Measurements from ENCODE around the gene HES7.

The HES7 gene

GRCh38 chr17:8145811-8146210 lies 21.9 kb upstream of the HES7 start:
- TF ChIP-seq ZFX (IDR thresholded peaks at IDR 0.05; ENCODE audit: borderline replicate concordance) = no peak
- TF ChIP-seq, protein P1, sequence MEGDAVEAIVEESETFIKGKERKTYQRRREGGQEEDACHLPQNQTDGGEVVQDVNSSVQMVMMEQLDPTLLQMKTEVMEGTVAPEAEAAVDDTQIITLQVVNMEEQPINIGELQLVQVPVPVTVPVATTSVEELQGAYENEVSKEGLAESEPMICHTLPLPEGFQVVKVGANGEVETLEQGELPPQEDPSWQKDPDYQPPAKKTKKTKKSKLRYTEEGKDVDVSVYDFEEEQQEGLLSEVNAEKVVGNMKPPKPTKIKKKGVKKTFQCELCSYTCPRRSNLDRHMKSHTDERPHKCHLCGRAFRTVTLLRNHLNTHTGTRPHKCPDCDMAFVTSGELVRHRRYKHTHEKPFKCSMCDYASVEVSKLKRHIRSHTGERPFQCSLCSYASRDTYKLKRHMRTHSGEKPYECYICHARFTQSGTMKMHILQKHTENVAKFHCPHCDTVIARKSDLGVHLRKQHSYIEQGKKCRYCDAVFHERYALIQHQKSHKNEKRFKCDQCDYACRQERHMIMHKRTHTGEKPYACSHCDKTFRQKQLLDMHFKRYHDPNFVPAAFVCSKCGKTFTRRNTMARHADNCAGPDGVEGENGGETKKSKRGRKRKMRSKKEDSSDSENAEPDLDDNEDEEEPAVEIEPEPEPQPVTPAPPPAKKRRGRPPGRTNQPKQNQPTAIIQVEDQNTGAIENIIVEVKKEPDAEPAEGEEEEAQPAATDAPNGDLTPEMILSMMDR (IDR thresholded peaks at IDR 0.05) = no peak
- H3K27ac ChIP-seq = no peak overlapping the region

- no peak for TF ChIP-seq ZFX (IDR thresholded peaks at IDR 0.05; ENCODE audit: borderline replicate concordance)
- H3K27ac ChIP-seq = no peak overlapping the region
Measured at GRCh38 chr17:8144401-8145231, 20.7 kb upstream of the HES7 start.

DNA sequence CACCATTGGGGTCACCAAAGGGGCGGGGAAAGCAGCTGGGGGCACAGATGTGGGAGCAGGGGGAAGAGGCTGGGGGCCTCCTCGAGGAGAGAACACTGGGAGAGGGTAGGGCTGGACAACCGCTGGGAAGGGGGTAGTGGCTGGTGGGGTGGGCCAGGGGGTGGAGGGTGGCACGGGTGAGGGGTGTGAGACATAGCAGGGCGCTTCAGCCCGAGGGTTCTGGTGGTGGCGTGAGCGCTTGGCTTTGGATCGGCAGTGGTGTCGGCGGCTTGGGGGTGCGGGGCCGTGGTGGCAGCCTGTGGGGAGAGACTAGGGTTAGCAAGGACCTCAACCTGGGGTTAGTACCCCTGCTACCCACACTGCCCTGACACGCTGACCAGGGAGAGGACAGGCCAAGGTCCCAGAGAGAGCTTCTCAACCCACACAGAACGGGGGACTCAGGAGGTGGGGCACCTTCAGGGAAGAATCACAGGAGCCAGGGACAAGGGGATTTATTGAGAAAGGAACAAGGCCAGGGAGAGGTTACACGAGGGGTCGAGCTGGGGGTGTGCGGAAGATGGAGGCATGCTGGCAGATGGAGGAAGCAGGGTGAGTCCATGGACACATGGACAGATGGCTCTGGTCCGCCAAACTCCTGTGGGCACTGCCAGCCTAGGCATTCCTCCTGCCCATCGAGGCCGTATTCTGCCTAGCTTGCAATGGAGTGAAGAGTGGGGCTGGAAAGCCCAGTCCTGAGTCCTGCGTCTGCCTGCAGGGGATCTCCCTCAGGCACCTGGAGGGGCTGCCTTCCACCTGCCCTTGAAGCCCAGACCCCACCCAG lies 19.9 kb upstream of the HES7 start:
- TF ChIP-seq, protein P1 (IDR thresholded peaks at IDR 0.05) = no peak
- TF ChIP-seq ZFX (IDR thresholded peaks at IDR 0.05; ENCODE audit: borderline replicate concordance) = no peak
- no peak overlapping the region for H3K27ac ChIP-seq

GRCh38 chr17:8142887-8143580 lies 19.1 kb upstream of the HES7 start:
- TF ChIP-seq ZFX (IDR thresholded peaks at IDR 0.05; ENCODE audit: borderline replicate concordance) = no peak
- TF ChIP-seq, protein P1 (IDR thresholded peaks at IDR 0.05) = no peak
- no peak overlapping the region for H3K27ac ChIP-seq

GRCh38 chr17:8142158-8142886 lies 18.4 kb upstream of the HES7 start:
- TF ChIP-seq, protein P1 (IDR thresholded peaks at IDR 0.05) = no peak
- no peak for TF ChIP-seq ZFX (IDR thresholded peaks at IDR 0.05; ENCODE audit: borderline replicate concordance)
- no peak overlapping the region for H3K27ac ChIP-seq

DNA sequence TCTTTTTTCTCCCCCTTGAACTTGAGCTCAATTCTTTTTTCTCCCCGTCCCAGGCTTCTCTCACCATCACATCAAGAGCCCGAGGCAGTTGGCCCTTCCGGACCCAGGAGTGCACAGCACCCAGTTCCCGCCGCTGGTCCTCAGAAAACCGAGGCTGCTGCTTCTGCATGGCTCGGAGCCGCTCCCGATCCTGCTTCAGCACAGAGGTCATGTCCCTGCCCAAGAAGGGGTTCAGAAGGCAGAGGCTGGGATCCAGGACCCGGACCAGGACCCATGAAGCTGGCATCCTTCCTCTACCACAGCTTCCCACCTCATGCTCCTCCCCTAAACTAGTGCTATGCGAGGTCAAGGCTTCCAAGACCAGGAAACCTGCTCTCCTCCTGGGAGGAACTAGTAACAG lies 17.8 kb upstream of the HES7 start:
- TF ChIP-seq ZFX (IDR thresholded peaks at IDR 0.05; ENCODE audit: borderline replicate concordance) = no peak
- TF ChIP-seq, protein P1 (IDR thresholded peaks at IDR 0.05) = no peak
- H3K27ac ChIP-seq = no peak overlapping the region

DNA sequence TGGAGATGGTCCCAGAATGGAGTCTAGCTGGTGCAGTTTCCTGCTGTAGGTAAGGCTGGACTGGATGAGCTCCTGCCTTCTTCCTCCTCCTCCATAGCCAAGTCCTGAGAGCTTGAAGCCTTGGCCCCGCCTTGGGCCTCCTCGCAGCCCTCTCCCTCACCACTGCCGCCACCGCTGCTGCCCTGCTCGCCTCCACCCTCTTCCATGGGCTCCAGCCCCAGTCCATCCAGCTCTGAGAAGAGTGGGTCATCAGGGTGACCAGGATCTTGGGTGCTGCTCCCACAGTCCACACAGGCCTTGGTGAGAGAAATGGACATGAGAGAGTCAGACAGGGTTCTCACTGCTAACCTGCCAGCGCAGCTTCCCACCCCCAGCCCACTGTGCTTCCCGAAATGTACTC lies 17.1 kb upstream of the HES7 start:
- H3K27ac ChIP-seq = 0 out of 2 replicates have a peak overlapping the region, but pooled peaks have one; percentile 96
- TF ChIP-seq ZFX (IDR thresholded peaks at IDR 0.05; ENCODE audit: borderline replicate concordance) = no peak
- TF ChIP-seq, protein P1 (IDR thresholded peaks at IDR 0.05) = no peak

Measured in 22Rv1 (cell line).